A549 (cell line): ENCODE data around the gene CELSR1. TPM values are rescaled to one million over a fixed set of nuclear protein-coding genes. Genes with fewer than 3 reads are reported as not detected.
A peak's percentile ranks its signal among the peaks of the same experiment; 100 is the strongest.

Source experiments
- ATAC-seq, 2 experiments: fragments of 200-7000 bp in 1 of 2; fragments of >200 bp in 1 of 2; cut with Nextera tagmentation in 1 of 2; cut with Tn5 transposase in 1 of 2; 3 replicates each; pipeline versions ENCODE4 v1.8.0 to v1.9.1; 2018 to 2020; ENCODE audit warnings: mild to moderate bottlenecking in 1 of 2, moderate library complexity in 1 of 2
- CTCF ChIA-PET: fragments of 300-600 bp; sonication (Branson Sonifier 250); formaldehyde crosslinking; extraction: SDS; loops from one replicate; lab custom pipeline; 2021; ENCODE audit warnings: antibody characterized with exemption, inconsistent platforms; lab: Yijun Ruan, JAX
- POLR2A ChIA-PET: fragments of 350-600 bp; formaldehyde crosslinking; extraction: SDS; loops from one replicate; lab custom pipeline; 2021; ENCODE audit warnings: antibody characterized with exemption, inconsistent platforms; lab: Yijun Ruan, JAX
- DNase-seq, 2 experiments: peaks; one replicate each; pipeline versions ENCODE4 v3.0.0 to v3.0.0-alpha.2; 2011 to 2016; ENCODE audit warnings: low read depth in 1 of 2, low spot score in 1 of 2
- FAIRE-seq: peaks from 2 replicates; lab custom pipeline; 2011; peaks lifted over from hg19 to GRCh38; lab: Jason Lieb, UNC
- H3K27ac ChIP-seq, 2 experiments: fragments of >200 bp; sonication (Bioruptor Twin); formaldehyde crosslinking; 3 replicates each; pipeline ENCODE4 v1.5.1; 2016 to 2017
- H3K4me1 ChIP-seq: fragments of >200 bp; sonication (Bioruptor Twin); formaldehyde crosslinking; 3 replicates; pipeline ENCODE4 v1.6.1; 2016
- H3K4me2 ChIP-seq: fragments of >200 bp; sonication (Bioruptor Twin); formaldehyde crosslinking; 3 replicates; pipeline ENCODE4 v1.6.1; 2016
- H3K4me3 ChIP-seq: fragments of >200 bp; sonication (Bioruptor Twin); formaldehyde crosslinking; 3 replicates; pipeline ENCODE4 v1.5.1; 2016
- H3K9me3 ChIP-seq: fragments of >200 bp; sonication (Bioruptor Twin); formaldehyde crosslinking; 3 replicates; pipeline ENCODE4 v1.6.1; 2016
- BHLHE40 ChIP-seq: IDR thresholded peaks from 2 replicates; pipeline ENCODE4 v1.6.1; 2012; ENCODE audit warnings: low read depth, low read length, inconsistent platforms
- CTCF ChIP-seq: fragments of >200 bp; sonication (Bioruptor Twin); formaldehyde crosslinking; IDR thresholded peaks from 3 replicates; pipeline ENCODE4 v1.5.1; 2016
- FOSL2 ChIP-seq, 2 experiments: fragments of 450-650 bp in 1 of 2; fragments of >200 bp in 1 of 2; sonication (Bioruptor Twin) in 1 of 2; formaldehyde crosslinking; IDR thresholded peaks; 2 replicates each; pipeline versions ENCODE4 v1.5.0 to v1.6.1; 2016 to 2020; ENCODE audit warnings: mild to moderate bottlenecking in 1 of 2, moderate library complexity in 1 of 2
- GATA3 ChIP-seq: IDR thresholded peaks from 2 replicates; pipeline ENCODE4 v1.6.1; 2012; ENCODE audit warnings: borderline replicate concordance
- HDAC2 ChIP-seq: fragments of 200-600 bp; sonication (generic); IDR thresholded peaks from 2 replicates; pipeline ENCODE4 v1.6.1; 2016
- HEYL ChIP-seq: fragments of 250-450 bp; sonication (Bioruptor Pico); IDR thresholded peaks from 2 replicates; pipeline ENCODE4 v1.8.0; 2021; ENCODE audit warnings: mild to moderate bottlenecking, moderate library complexity
- HMGXB4 ChIP-seq: fragments of 250-450 bp; sonication (Bioruptor Pico); IDR thresholded peaks from 2 replicates; pipeline ENCODE4 v1.5.0; 2021; ENCODE audit warnings: mild to moderate bottlenecking, moderate library complexity, borderline replicate concordance
- JUN ChIP-seq, 2 experiments: fragments of >200 bp; sonication (Bioruptor Twin); formaldehyde crosslinking; IDR thresholded peaks; 2 replicates in 1 of 2; 3 replicates in 1 of 2; pipeline ENCODE4 v1.6.1; 2016 to 2017
- MAZ ChIP-seq: fragments of 150-350 bp; IDR thresholded peaks from 2 replicates; pipeline ENCODE4 v1.6.1; 2014; ENCODE audit warnings: antibody characterized with exemption, low read depth, low read length, borderline replicate concordance
- MYC ChIP-seq: IDR thresholded peaks from 2 replicates; pipeline ENCODE4 v1.6.1; 2012; ENCODE audit warnings: mild to moderate bottlenecking, inconsistent platforms, low read length, improper control_type of control experiment, borderline replicate concordance
- RCOR1 ChIP-seq: fragments of 150-350 bp; IDR thresholded peaks from 2 replicates; pipeline ENCODE4 v1.6.1; 2014; ENCODE audit warnings: antibody characterized with exemption, low read length, low read depth
- RNF2 ChIP-seq: fragments of 200-600 bp; sonication (generic); IDR thresholded peaks from 2 replicates; pipeline ENCODE4 v1.6.1; 2016; ENCODE audit warnings: low read depth, mild to moderate bottlenecking, antibody characterized with exemption, moderate library complexity, borderline replicate concordance
- TFCP2L1 ChIP-seq: fragments of 250-450 bp; sonication (Bioruptor Pico); IDR thresholded peaks from 2 replicates; pipeline ENCODE4 v1.5.0; 2021; ENCODE audit warnings: mild to moderate bottlenecking
- WGBS: methylation state at CpG from one replicate; pipeline ENCODE4 v1.1.6; 2017; ENCODE audit errors: missing lambda C conversion rate; 5-methylcytosine and 5-hydroxymethylcytosine counted together
- polyA plus RNA-seq, 4 experiments: library from polyadenylated mRNA; depleted of rRNA in 3 of 4; stranded (reverse); fragments of >200 nt; fragmentation: RNase III in 1 of 4; extraction: RNeasy Plus Mini Kit Qiagen cat#74134 plus additional on column Dnase treatment in 1 of 4; gene quantifications; 2 replicates in 3 of 4; 3 replicates in 1 of 4; pipeline ENCODE4 v1.2.3, GENCODE V29; 2011 to 2017
- TF ChIP-seq, protein P1 (sequence below): fragments of 150-350 bp; IDR thresholded peaks from 2 replicates; pipeline ENCODE4 v1.6.1; 2014; ENCODE audit warnings: low read depth, mild to moderate bottlenecking, low read length
- TF ChIP-seq, protein P2 (sequence below): fragments of 450-650 bp; IDR thresholded peaks from 2 replicates; pipeline ENCODE4 v1.6.1; 2014; ENCODE audit warnings: antibody characterized with exemption
- TF ChIP-seq, protein P3 (sequence below): IDR thresholded peaks from 2 replicates; pipeline ENCODE4 v1.6.1; 2012
- TF ChIP-seq, protein P4 (sequence below): fragments of >200 bp; sonication (Bioruptor Twin); formaldehyde crosslinking; IDR thresholded peaks from 3 replicates; pipeline ENCODE4 v1.6.1; 2016

The CELSR1 gene
- polyA plus RNA-seq, 2 of the 4 experiments (the other 2 are of a cell fraction): 15.3 to 31.8 TPM

DNA sequence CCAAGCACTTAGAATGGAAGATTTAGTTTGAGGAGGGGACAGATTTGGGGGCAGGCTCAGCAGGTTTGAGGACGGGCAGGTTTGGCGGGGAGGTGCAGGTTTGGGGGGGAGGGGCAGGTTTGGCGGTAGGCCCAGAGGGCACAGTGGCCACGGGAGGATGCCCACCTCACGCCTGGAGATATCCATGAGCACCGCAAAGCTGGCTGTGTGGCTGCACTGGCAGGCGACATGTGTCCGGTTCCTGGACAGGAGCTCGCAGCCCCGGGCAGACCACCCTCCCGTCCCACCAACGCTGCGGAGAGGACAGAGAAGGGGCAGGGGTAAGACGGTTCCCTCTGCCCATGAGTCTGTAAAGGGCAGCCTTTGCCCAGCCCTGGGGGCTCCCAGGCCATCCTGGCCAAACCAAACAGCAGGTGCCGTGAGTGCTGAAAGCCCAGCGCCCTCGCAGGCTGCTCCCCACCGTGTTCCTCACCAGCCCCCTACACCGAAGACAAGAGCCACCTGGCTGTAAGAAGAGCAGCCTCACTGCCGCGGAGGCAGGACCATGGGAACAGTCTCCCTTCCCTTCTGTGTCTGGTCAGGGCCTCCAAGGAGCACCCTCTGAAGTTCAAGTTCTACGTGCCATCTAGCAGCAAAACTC lies 158.9 kb downstream of the CELSR1 start:
- TF ChIP-seq CTCF (no peak), FOSL2 (IDR thresholded peaks at IDR 0.05) (no peak), FOSL2 (CRISPR knock-in tag; IDR thresholded peaks at IDR 0.05) (no peak), RNF2 (no peak), JUN (IDR thresholded peaks at IDR 0.05) (no peak), HEYL (CRISPR knock-in tag) (no peak), RCOR1 (no peak), MYC (no peak), HMGXB4 (CRISPR knock-in tag) (no peak)
- TF ChIP-seq, protein P1, sequence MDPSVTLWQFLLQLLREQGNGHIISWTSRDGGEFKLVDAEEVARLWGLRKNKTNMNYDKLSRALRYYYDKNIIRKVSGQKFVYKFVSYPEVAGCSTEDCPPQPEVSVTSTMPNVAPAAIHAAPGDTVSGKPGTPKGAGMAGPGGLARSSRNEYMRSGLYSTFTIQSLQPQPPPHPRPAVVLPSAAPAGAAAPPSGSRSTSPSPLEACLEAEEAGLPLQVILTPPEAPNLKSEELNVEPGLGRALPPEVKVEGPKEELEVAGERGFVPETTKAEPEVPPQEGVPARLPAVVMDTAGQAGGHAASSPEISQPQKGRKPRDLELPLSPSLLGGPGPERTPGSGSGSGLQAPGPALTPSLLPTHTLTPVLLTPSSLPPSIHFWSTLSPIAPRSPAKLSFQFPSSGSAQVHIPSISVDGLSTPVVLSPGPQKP: no peak
- TF ChIP-seq, protein P2, sequence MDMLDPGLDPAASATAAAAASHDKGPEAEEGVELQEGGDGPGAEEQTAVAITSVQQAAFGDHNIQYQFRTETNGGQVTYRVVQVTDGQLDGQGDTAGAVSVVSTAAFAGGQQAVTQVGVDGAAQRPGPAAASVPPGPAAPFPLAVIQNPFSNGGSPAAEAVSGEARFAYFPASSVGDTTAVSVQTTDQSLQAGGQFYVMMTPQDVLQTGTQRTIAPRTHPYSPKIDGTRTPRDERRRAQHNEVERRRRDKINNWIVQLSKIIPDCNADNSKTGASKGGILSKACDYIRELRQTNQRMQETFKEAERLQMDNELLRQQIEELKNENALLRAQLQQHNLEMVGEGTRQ: no peak
- TF ChIP-seq, protein P3, sequence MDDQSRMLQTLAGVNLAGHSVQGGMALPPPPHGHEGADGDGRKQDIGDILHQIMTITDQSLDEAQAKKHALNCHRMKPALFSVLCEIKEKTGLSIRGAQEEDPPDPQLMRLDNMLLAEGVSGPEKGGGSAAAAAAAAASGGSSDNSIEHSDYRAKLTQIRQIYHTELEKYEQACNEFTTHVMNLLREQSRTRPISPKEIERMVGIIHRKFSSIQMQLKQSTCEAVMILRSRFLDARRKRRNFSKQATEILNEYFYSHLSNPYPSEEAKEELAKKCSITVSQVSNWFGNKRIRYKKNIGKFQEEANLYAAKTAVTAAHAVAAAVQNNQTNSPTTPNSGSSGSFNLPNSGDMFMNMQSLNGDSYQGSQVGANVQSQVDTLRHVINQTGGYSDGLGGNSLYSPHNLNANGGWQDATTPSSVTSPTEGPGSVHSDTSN: no peak

GRCh38 chr22:46377525-46378425 lies 159.6 kb downstream of the CELSR1 start:
- peaks cover 51% of the 10 kb centered on the region for H3K4me1 ChIP-seq
- no peak overlapping the region for H3K4me3 ChIP-seq
- POLR2A ChIA-PET: no interaction called here
- peaks cover 16% of the 10 kb centered on the region for H3K9me3 ChIP-seq
- CTCF ChIA-PET: interaction anchor here (0.7 to 4.0 kb wide), 6 partner anchors 11 to 186 kb away, joined by 3 to 18 read pairs (median 7); no protein-coding TSS in a partner anchor
- H3K4me2 ChIP-seq: peak overlapping the region; percentile 89
- DNase-seq (peak; percentile 89 to 92), ATAC-seq (peak; percentile 74 to 82), FAIRE-seq (no peak)
- peak overlapping the region; percentile 91 to 93 for H3K27ac ChIP-seq
- 6% methylated on average over 16 of the region's 27 CpGs for WGBS
- TF ChIP-seq, protein P4, sequence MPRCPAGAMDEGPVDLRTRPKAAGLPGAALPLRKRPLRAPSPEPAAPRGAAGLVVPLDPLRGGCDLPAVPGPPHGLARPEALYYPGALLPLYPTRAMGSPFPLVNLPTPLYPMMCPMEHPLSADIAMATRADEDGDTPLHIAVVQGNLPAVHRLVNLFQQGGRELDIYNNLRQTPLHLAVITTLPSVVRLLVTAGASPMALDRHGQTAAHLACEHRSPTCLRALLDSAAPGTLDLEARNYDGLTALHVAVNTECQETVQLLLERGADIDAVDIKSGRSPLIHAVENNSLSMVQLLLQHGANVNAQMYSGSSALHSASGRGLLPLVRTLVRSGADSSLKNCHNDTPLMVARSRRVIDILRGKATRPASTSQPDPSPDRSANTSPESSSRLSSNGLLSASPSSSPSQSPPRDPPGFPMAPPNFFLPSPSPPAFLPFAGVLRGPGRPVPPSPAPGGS: 0 out of 3 replicates have a peak, but pooled peaks have one; percentile 24
- TF ChIP-seq GATA3 (peak; percentile 84), CTCF (no peak), HEYL (CRISPR knock-in tag) (no peak), TFCP2L1 (CRISPR knock-in tag) (no peak), BHLHE40 (no peak), MAZ (no peak), RCOR1 (no peak), HDAC2 (no peak), JUN (IDR thresholded peaks at IDR 0.05) (peak; percentile 73 to 82; a peak in 3 of 5 replicates)
- TF ChIP-seq, protein P3: peak; percentile 75; the same call in 1 of the 2 replicates

More for the DNA sequence above, 158.9 kb downstream of the CELSR1 start:
- FAIRE-seq (no peak), ATAC-seq (peak; percentile 9 to 13; a peak in 3 of 6 replicates), DNase-seq (no peak)
- H3K27ac ChIP-seq: peak overlapping the region; percentile 91 to 93
- ChIA-PET CTCF (interaction anchor here (1.2 to 4.0 kb wide), 5 partner anchors 11 to 185 kb away, joined by 3 to 18 read pairs (median 4); no protein-coding TSS in a partner anchor), POLR2A (no interaction called here)
- H3K4me3 ChIP-seq: no peak overlapping the region
- peaks cover 51% of the 10 kb centered on the region for H3K4me1 ChIP-seq
- 58% methylated on average over 10 of the region's 22 CpGs for WGBS
- peaks cover 16% of the 10 kb centered on the region for H3K9me3 ChIP-seq
- peak overlapping the region; percentile 89 for H3K4me2 ChIP-seq
